Endothelial cell (in vitro differentiated cells): ENCODE measurements around the gene CAPRIN1. TPM values are rescaled to one million over a fixed set of nuclear protein-coding genes. Genes with fewer than 3 reads are reported as not detected.
"Not testable (repeated sequence)": the region's sequence is repeated elsewhere in the genome, so short reads cannot be mapped to it uniquely, and the experiment has no call there.

Source experiments
- DNase-seq: peaks from one replicate; pipeline ENCODE4 v3.0.0; 2021; ENCODE audit warnings: low spot score
- H3K27ac Mint-ChIP-seq: one replicate; pipeline ENCODE4 v1.8.0; 2021; ENCODE audit warnings: mixed read lengths, inconsistent platforms; ENCODE audit not compliant: unreplicated experiment
- H3K27me3 Mint-ChIP-seq: one replicate; pipeline ENCODE4 v1.8.0; 2021; ENCODE audit warnings: mild to moderate bottlenecking, moderate library complexity, mixed read lengths, inconsistent platforms; ENCODE audit not compliant: unreplicated experiment
- H3K36me3 Mint-ChIP-seq: one replicate; pipeline ENCODE4 v1.8.0; 2021; ENCODE audit warnings: mild to moderate bottlenecking, low read depth, mixed read lengths, inconsistent platforms; ENCODE audit not compliant: unreplicated experiment
- H3K4me1 Mint-ChIP-seq: one replicate; pipeline ENCODE4 v1.8.0; 2021; ENCODE audit warnings: mild to moderate bottlenecking, mixed read lengths, inconsistent platforms; ENCODE audit not compliant: unreplicated experiment
- H3K4me3 Mint-ChIP-seq: one replicate; pipeline ENCODE4 v1.8.0; 2021; ENCODE audit warnings: mild to moderate bottlenecking, mixed read lengths, inconsistent platforms; ENCODE audit not compliant: unreplicated experiment
- H3K9me3 Mint-ChIP-seq: one replicate; pipeline ENCODE4 v1.8.0; 2021; ENCODE audit warnings: mixed read lengths, inconsistent platforms; ENCODE audit not compliant: unreplicated experiment
- CTCF ChIP-seq: fragments of 200-600 bp; sonication (generic); IDR thresholded peaks from one replicate; pipeline ENCODE4 v1.5.0; 2021; ENCODE audit warnings: antibody characterized with exemption; ENCODE audit not compliant: unreplicated experiment
- total RNA-seq: library from RNA; stranded (reverse); fragmentation: NEBNext Ultra II Directional; extraction: Animal tissue kit (Norgen Biotek cat#: 25700); gene quantifications from one replicate; pipeline ENCODE4 v1.2.1, GENCODE V29; 2021; ENCODE audit not compliant: unreplicated experiment

The CAPRIN1 gene
- total RNA-seq, 1 donor from 2014 or later, result 257 TPM

- H3K36me3 Mint-ChIP-seq, result peaks cover 39% of the 10 kb centered on the region
- no peaks in the 10 kb centered on the region for H3K27me3 Mint-ChIP-seq
- no peaks in the 10 kb centered on the region for H3K4me1 Mint-ChIP-seq
- DNase-seq, result no peak
- no peak overlapping the region for H3K4me3 Mint-ChIP-seq
- no peak overlapping the region for H3K27ac Mint-ChIP-seq
- H3K9me3 Mint-ChIP-seq, result no peaks in the 10 kb centered on the region
- no peak for TF ChIP-seq CTCF
Measured at GRCh38 chr11:34086554-34087283, 35.2 kb downstream of the CAPRIN1 start.

GRCh38 chr11:34091825-34092224 is 40.3 kb downstream of the CAPRIN1 start:
- Mint-ChIP-seq H3K27ac (no peak overlapping the region), H3K27me3 (no peaks in the 10 kb centered on the region), H3K36me3 (peaks cover 25% of the 10 kb centered on the region), H3K4me3 (peak overlapping the region; percentile 23), H3K4me1 (no peaks in the 10 kb centered on the region), H3K9me3 (no peaks in the 10 kb centered on the region)
- DNase-seq, result no peak
- TF ChIP-seq CTCF, result no peak

- not testable (repeated sequence) for H3K4me3 Mint-ChIP-seq, H3K27ac Mint-ChIP-seq, DNase-seq, H3K27me3 Mint-ChIP-seq, H3K9me3 Mint-ChIP-seq, H3K4me1 Mint-ChIP-seq
- H3K36me3 Mint-ChIP-seq, result peaks cover 26% of the 10 kb centered on the region
Measured at GRCh38 chr11:34094900-34095299, 43.4 kb downstream of the CAPRIN1 start.

GRCh38 chr11:34098813-34099212 is 47.3 kb downstream of the CAPRIN1 start:
- TF ChIP-seq CTCF, result no peak
- Mint-ChIP-seq H3K4me1 (peaks cover 6% of the 10 kb centered on the region), H3K36me3 (peaks cover 19% of the 10 kb centered on the region), H3K27ac (no peak overlapping the region), H3K4me3 (no peak overlapping the region), H3K27me3 (no peaks in the 10 kb centered on the region), H3K9me3 (no peaks in the 10 kb centered on the region)
- no peak for DNase-seq

- Mint-ChIP-seq H3K4me1 (peaks cover 30% of the 10 kb centered on the region), H3K27me3 (peaks cover 7% of the 10 kb centered on the region), H3K4me3 (peak overlapping the region; percentile 94), H3K9me3 (no peaks in the 10 kb centered on the region), H3K36me3 (peaks cover 19% of the 10 kb centered on the region), H3K27ac (peak overlapping the region; percentile 90)
- no peak for DNase-seq
- no peak for TF ChIP-seq CTCF
Measured at GRCh38 chr11:34104680-34105078, 53.1 kb downstream of the CAPRIN1 start.
